ENCODE measurements around the gene IGFL1.
"Not testable (repeated sequence)": the region's sequence is repeated elsewhere in the genome, so short reads cannot be mapped to it uniquely, and the experiment has no call there.

IGFL1 gene

DNA sequence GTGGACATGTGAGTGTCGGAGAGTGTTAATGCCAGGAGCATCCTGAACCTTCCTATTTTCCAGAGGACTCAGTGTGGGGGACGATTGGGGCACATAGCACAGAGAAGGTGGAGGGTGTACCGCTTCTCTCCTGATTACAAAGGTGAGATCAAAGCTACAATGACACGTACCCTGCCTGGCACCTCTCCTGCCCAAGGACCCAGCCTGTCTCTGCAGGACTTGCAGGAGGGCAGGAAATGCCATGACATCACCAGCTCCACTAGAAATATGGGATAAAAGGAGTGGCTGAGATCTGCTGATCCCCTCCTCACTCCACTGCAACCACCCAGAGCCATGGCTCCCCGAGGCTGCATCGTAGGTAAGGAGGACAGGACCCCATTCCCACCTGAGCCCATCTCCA lies at the start of gene IGFL1:
IGFL1 (plus strand) TSS at position 301 of the 400 bp plus-strand sequence; CDS start at position 334, 33 bp downstream.
- peaks cover 12% of the 10 kb centered on the region for H3K27me3 ChIP-seq (ENCODE audit: insufficient read depth, insufficient read length)
- TF ChIP-seq ZNF274 (IDR thresholded peaks at IDR 0.05; ENCODE audit: low read depth, low read length), result no peak
- TF ChIP-seq SUZ12 (IDR thresholded peaks at IDR 0.05; ENCODE audit: extremely low read depth, insufficient read depth, insufficient read length), result no peak
- no peak for TF ChIP-seq YY1 (IDR thresholded peaks at IDR 0.05; ENCODE audit: insufficient read depth, insufficient read length)
- no peak for DNase-seq (ENCODE audit: low read depth, low spot score)

DNA sequence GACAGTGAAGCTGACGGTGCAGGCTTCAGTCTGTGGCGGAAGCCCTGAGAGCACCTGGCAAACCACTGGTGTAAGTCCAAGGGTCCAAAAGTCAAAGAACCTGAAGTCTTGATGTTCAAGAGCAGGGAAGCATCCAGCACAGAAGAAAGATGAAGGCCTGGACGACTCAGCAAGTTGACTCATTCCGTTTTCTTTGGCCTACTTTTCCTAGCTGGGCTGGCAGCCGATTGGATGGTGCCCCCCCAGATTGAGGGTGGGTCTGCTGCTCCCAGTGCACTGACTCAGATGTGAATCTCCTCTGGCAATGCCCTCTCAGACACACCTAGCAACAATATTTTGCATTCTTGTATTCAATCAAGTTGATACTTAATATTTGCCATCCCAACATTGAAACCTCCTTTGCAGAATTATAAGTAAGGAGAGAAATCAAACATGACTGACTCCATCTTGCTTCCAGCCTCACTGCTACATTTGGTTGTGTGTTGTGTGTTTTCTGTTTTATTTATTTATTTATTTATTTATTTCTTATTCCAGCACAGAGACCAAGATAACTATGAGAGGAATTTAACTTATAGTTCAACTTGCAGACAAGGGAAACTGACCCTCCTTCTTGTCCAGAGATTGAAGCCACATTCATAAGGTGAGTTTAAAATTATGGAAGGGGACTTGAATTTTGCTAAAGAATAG lies 48.7 kb upstream of the IGFL1 start:
- H3K9ac ChIP-seq (ENCODE audit: insufficient read length, low read depth), result no peak overlapping the region
- H3K4me3 ChIP-seq (ENCODE audit: insufficient read length, low read depth), result no peak overlapping the region
- no peak for DNase-seq (ENCODE audit: low read depth, low spot score)
- no peaks in the 10 kb centered on the region for H3K27me3 ChIP-seq (ENCODE audit: insufficient read depth, insufficient read length)
- H3K36me3 ChIP-seq (ENCODE audit: insufficient read depth, insufficient read length, low read length), result no peaks in the 10 kb centered on the region
- TF ChIP-seq ZNF274 (IDR thresholded peaks at IDR 0.05; ENCODE audit: low read depth, low read length), result no peak
- TF ChIP-seq SUZ12 (IDR thresholded peaks at IDR 0.05; ENCODE audit: extremely low read depth, insufficient read depth, insufficient read length), result no peak
- no peak for TF ChIP-seq YY1 (IDR thresholded peaks at IDR 0.05; ENCODE audit: insufficient read depth, insufficient read length)
- H3K4me1 ChIP-seq (ENCODE audit: insufficient read depth, insufficient read length), result no peaks in the 10 kb centered on the region
- no peaks in the 10 kb centered on the region for H3K9me3 ChIP-seq (ENCODE audit: insufficient read depth, low read length)

More for the DNA sequence above, at the start of gene IGFL1:
- no peaks in the 10 kb centered on the region for H3K4me1 ChIP-seq (ENCODE audit: insufficient read depth, insufficient read length)
- H3K9me3 ChIP-seq (ENCODE audit: insufficient read depth, low read length), result no peaks in the 10 kb centered on the region
- H3K36me3 ChIP-seq (ENCODE audit: insufficient read depth, insufficient read length, low read length), result no peaks in the 10 kb centered on the region
- no peak within 1 kb of the TSS for H3K4me3 ChIP-seq (ENCODE audit: insufficient read length, low read depth)
- H3K9ac ChIP-seq (ENCODE audit: insufficient read length, low read depth), result no peak within 1 kb of the TSS

DNA sequence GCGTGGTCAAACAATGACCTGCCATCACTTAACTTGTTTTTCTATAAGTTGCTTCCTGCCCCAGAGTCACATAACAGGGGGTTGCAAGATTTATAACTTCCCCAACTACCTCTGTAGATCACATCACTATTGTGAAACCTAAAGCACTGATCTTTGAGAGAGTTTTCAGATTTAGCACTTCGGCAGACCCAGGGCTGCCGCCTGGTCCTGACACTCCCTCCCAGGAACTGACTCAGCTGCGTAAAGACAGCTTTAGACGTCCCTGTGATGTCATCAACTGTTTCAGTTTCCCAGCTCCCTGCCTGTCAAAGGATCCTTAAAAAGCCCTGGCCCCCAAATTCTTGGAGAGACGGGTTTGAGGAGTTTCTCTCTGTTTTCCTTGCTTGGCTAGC lies 48.2 kb upstream of the IGFL1 start:
- no peak overlapping the region for H3K4me3 ChIP-seq (ENCODE audit: insufficient read length, low read depth)
- no peak for DNase-seq (ENCODE audit: low read depth, low spot score)
- no peaks in the 10 kb centered on the region for H3K27me3 ChIP-seq (ENCODE audit: insufficient read depth, insufficient read length)

DNA sequence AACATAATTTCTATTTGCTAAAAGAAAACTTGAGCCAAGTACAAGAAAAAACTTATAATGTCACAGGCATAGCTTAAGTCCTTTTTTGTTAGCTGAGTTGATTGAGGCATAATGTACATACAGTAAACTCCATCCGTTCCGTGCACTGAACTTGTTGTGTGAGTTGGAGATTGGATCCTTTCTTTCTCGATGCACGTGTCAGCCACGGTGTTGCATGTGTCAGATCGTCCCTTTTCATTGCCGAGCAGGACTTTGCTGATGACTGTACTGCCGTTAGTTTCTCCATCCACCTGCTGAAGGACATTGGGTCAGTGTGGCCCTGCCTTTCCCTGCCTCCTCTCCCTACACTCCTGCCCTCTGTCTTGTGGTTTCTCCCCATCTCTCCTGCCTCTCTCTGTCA lies 47.1 kb upstream of the IGFL1 start:
- Histone ChIP-seq H3K9me3 (ENCODE audit: insufficient read depth, low read length) (no peaks in the 10 kb centered on the region), H3K4me1 (ENCODE audit: insufficient read depth, insufficient read length) (no peaks in the 10 kb centered on the region), H3K27me3 (ENCODE audit: insufficient read depth, insufficient read length) (no peaks in the 10 kb centered on the region), H3K9ac (ENCODE audit: insufficient read length, low read depth) (no peak overlapping the region), H3K4me3 (ENCODE audit: insufficient read length, low read depth) (no peak overlapping the region), H3K36me3 (ENCODE audit: insufficient read depth, insufficient read length, low read length) (no peaks in the 10 kb centered on the region)
- no peak for DNase-seq (ENCODE audit: low read depth, low spot score)
- TF ChIP-seq ZNF274 (IDR thresholded peaks at IDR 0.05; ENCODE audit: low read depth, low read length), result no peak
- no peak for TF ChIP-seq YY1 (IDR thresholded peaks at IDR 0.05; ENCODE audit: insufficient read depth, insufficient read length)

More for the DNA sequence above, 48.2 kb upstream of the IGFL1 start:
- Histone ChIP-seq H3K9me3 (ENCODE audit: insufficient read depth, low read length) (no peaks in the 10 kb centered on the region), H3K36me3 (ENCODE audit: insufficient read depth, insufficient read length, low read length) (no peaks in the 10 kb centered on the region), H3K9ac (ENCODE audit: insufficient read length, low read depth) (no peak overlapping the region), H3K4me1 (ENCODE audit: insufficient read depth, insufficient read length) (no peaks in the 10 kb centered on the region)
- no peak for TF ChIP-seq SUZ12 (IDR thresholded peaks at IDR 0.05; ENCODE audit: extremely low read depth, insufficient read depth, insufficient read length)
- no peak for TF ChIP-seq YY1 (IDR thresholded peaks at IDR 0.05; ENCODE audit: insufficient read depth, insufficient read length)
- TF ChIP-seq ZNF274 (IDR thresholded peaks at IDR 0.05; ENCODE audit: low read depth, low read length), result no peak

DNA sequence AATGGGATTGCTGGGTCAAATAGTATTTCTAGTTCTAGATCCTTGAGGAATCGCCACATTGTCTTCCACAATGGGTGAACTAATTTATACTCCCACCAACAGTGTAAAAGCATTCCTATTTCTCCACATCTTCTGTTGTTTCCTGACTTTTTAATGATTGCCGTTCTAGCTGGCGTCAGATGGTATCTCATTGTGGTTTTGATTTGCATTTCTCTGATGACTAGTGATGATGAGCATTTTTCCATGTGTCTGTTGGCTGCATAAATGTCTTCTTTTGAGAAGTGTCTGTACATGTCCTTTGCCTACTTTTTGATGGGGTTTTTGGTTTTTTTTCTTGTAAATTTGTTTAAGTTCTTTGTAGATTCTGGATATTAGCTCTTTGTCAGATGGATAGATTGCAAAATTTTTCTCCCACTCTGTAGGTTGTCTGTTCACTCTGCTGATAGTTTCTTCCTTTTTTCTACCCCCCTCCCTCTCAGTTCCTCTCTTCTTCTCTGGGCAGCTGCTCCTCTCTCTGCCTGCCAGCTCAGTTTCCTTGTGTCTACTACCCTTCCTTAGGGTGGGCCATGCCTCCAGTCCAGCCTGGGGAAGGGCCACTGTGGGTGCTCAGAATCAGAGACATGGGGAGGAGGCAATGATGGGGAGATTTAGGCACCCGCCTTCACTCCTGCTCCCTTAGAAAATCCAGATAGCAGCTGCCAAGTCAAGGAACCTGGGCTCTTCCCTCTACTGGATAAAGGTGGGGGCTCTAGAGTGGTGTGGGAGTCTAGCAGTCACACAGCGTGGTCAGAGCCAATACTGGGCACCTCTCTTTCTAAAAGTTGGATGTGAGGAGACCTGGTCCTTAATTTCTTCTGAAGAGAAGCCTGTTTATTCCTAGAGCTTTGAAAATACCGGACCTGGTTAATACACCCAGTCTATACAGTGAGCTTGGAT lies 44.5 kb upstream of the IGFL1 start:
- H3K4me1 ChIP-seq (ENCODE audit: insufficient read depth, insufficient read length); H3K27me3 ChIP-seq (ENCODE audit: insufficient read depth, insufficient read length); H3K9ac ChIP-seq (ENCODE audit: insufficient read length, low read depth); DNase-seq (ENCODE audit: low read depth, low spot score); H3K4me3 ChIP-seq (ENCODE audit: insufficient read length, low read depth); H3K9me3 ChIP-seq (ENCODE audit: insufficient read depth, low read length); H3K36me3 ChIP-seq (ENCODE audit: insufficient read depth, insufficient read length, low read length): not testable (repeated sequence)

DNA sequence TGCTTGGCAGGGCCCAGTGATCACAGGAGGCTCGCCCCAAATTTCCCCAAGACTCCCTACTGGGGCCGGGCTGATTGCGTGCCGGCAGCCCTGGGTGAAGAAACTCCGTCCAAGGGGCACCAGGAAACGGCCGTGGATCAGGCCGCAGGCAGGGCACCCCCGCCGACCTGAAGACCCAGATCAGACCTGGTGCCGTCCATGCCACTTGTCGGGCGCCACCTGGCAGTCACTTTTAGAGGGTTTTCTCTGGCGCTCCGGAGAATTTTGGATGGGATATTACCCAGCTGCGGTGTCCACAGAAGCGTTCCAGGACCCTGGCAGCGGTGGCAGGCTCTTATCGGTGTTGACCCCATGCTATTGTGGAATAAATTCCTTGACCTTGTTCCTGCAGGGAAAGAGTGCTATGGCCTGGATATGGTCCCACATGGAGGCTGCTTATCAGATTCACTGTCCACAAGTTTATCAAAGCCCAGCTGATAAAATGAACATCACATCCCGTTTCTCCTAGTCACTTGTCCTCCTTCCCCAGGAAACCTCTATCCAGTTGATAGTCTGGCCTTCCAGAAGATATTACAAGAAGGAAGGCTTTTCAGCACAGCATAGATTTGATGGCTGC lies 43.3 kb upstream of the IGFL1 start:
- Histone ChIP-seq H3K9me3 (ENCODE audit: insufficient read depth, low read length) (no peaks in the 10 kb centered on the region), H3K4me1 (ENCODE audit: insufficient read depth, insufficient read length) (no peaks in the 10 kb centered on the region), H3K36me3 (ENCODE audit: insufficient read depth, insufficient read length, low read length) (no peaks in the 10 kb centered on the region), H3K4me3 (ENCODE audit: insufficient read length, low read depth) (no peak overlapping the region), H3K27me3 (ENCODE audit: insufficient read depth, insufficient read length) (no peaks in the 10 kb centered on the region), H3K9ac (ENCODE audit: insufficient read length, low read depth) (no peak overlapping the region)
- DNase-seq (ENCODE audit: low read depth, low spot score), result no peak
- TF ChIP-seq ZNF274 (IDR thresholded peaks at IDR 0.05; ENCODE audit: low read depth, low read length) (no peak), YY1 (IDR thresholded peaks at IDR 0.05; ENCODE audit: insufficient read depth, insufficient read length) (no peak), SUZ12 (IDR thresholded peaks at IDR 0.05; ENCODE audit: extremely low read depth, insufficient read depth, insufficient read length) (no peak)

DNA sequence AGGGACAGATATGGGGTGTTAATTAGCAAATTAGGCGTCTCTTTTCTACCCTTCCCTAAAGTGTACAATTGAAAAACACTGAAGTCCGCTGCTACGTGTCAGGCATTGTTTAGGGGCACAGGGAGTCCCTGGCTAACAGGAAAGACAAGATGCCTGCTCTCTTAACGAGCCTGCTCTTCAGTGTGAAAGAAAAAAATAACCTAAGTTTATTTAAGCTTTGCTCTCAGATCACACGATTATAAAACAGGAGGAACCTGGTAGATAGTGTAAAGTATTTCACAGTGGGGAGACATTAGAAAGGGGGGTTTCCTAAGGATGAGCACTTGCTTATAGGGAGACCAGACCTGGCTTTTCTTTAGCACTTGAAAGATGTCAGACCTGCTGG lies 42.8 kb upstream of the IGFL1 start:
- DNase-seq (ENCODE audit: low read depth, low spot score), result no peak
- no peaks in the 10 kb centered on the region for H3K4me1 ChIP-seq (ENCODE audit: insufficient read depth, insufficient read length)
- no peak overlapping the region for H3K9ac ChIP-seq (ENCODE audit: insufficient read length, low read depth)
- TF ChIP-seq ZNF274 (IDR thresholded peaks at IDR 0.05; ENCODE audit: low read depth, low read length) (no peak), SUZ12 (IDR thresholded peaks at IDR 0.05; ENCODE audit: extremely low read depth, insufficient read depth, insufficient read length) (no peak), YY1 (IDR thresholded peaks at IDR 0.05; ENCODE audit: insufficient read depth, insufficient read length) (no peak)
- H3K36me3 ChIP-seq (ENCODE audit: insufficient read depth, insufficient read length, low read length), result no peaks in the 10 kb centered on the region
- H3K27me3 ChIP-seq (ENCODE audit: insufficient read depth, insufficient read length), result no peaks in the 10 kb centered on the region
- H3K9me3 ChIP-seq (ENCODE audit: insufficient read depth, low read length), result no peaks in the 10 kb centered on the region
- H3K4me3 ChIP-seq (ENCODE audit: insufficient read length, low read depth), result no peak overlapping the region
